Gastroesophageal sphincter (tissue), 4 donors: Measurements from ENCODE around the gene FAM216A. TPM values are rescaled to one million over a fixed set of nuclear protein-coding genes. Genes with fewer than 3 reads are reported as not detected.

Experiments used
- ATAC-seq: fragments of 150-250 bp; one replicate; pipeline ENCODE4 v1.9.1; 2016; ENCODE audit warnings: mild to moderate bottlenecking, moderate library complexity
- H3K27ac ChIP-seq, 4 donors: fragments of 200-600 bp; sonication (generic) in 3 of 4; 1 replicate in 3 of 4; 2 replicates in 1 of 4; pipeline ENCODE4 v1.5.1; 2016 to 2019
- H3K27me3 ChIP-seq: fragments of 200-600 bp; sonication (generic); one replicate; pipeline ENCODE4 v1.5.1; 2019
- H3K36me3 ChIP-seq, 2 donors: fragments of 200-600 bp; sonication (generic); one replicate each; pipeline ENCODE4 v1.5.1; 2019; ENCODE audit warnings: control low read depth in 1 of 2
- H3K4me1 ChIP-seq, 3 donors: fragments of 200-600 bp; sonication (generic); 1 replicate in 2 of 3; 2 replicates in 1 of 3; pipeline ENCODE4 v1.5.1; 2016 to 2019; ENCODE audit warnings: control low read depth in 2 of 3
- H3K4me3 ChIP-seq, 2 donors: fragments of 200-600 bp; sonication (generic); one replicate each; pipeline ENCODE4 v1.5.1; 2019; ENCODE audit warnings: mild to moderate bottlenecking in 1 of 2, moderate library complexity in 1 of 2
- H3K9me3 ChIP-seq, 3 donors: fragments of 200-600 bp; sonication (generic); one replicate each; pipeline ENCODE4 v1.5.1; 2017 to 2019; ENCODE audit warnings: control low read depth in 2 of 3
- CTCF ChIP-seq, 4 experiments: fragments of 200-600 bp in 2 of 4; fragments of 450-650 bp in 2 of 4; sonication (generic) in 1 of 4; IDR thresholded peaks; one replicate each; pipeline ENCODE4 v1.5.1; 2017 to 2019; ENCODE audit warnings: antibody characterized with exemption in 4 of 4, mild to moderate bottlenecking in 2 of 4, moderate library complexity in 2 of 4
- EP300 ChIP-seq: sonication (generic); formaldehyde crosslinking; IDR thresholded peaks from one replicate; pipeline ENCODE4 v1.6.1; 2017; ENCODE audit warnings: antibody characterized with exemption, mild to moderate bottlenecking
- POLR2A ChIP-seq, 2 donors: fragments of 450-650 bp; IDR thresholded peaks; one replicate each; pipeline ENCODE4 v1.6.1; 2017; ENCODE audit warnings: antibody characterized with exemption in 2 of 2, mild to moderate bottlenecking in 2 of 2, moderate library complexity in 1 of 2
- POLR2AphosphoS5 ChIP-seq: sonication (generic); formaldehyde crosslinking; IDR thresholded peaks from one replicate; pipeline ENCODE4 v1.6.1; 2017; ENCODE audit warnings: antibody characterized with exemption
- WGBS, 2 donors: methylation state at CpG; one replicate each; pipeline ENCODE4 v1.1.5; 2018; ENCODE audit warnings: low coverage in 1 of 2; 5-methylcytosine and 5-hydroxymethylcytosine counted together
- total RNA-seq, 4 donors: library from RNA; depleted of rRNA; stranded (reverse); fragments of >200 nt; gene quantifications; one replicate each; pipeline ENCODE4 v1.1.0, GENCODE V29; 2016

The FAM216A gene
- total RNA-seq, 4 donors from 2014 or later: 5.1 to 9.8 (median 6.1) TPM

- H3K4me1 ChIP-seq: peaks cover 3 to 48% (median 10%) of the 10 kb centered on the region in 3 donors
- WGBS, 2 donors: 0% methylated on average over 14 of the region's 17 CpGs; no CpG with 5 or more reads in 1 of the 2 donors
- H3K4me3 ChIP-seq: peak overlapping the region; percentile 71 to 78
- peak; percentile 29 for ATAC-seq
- H3K27ac ChIP-seq: peak overlapping the region; percentile 84 to 93 (median 92)
- peak; percentile 40 for TF ChIP-seq POLR2AphosphoS5
- no peak for TF ChIP-seq EP300
- no peaks in the 10 kb centered on the region for H3K36me3 ChIP-seq
- H3K27me3 ChIP-seq: no peaks in the 10 kb centered on the region
- H3K9me3 ChIP-seq: no peaks in the 10 kb centered on the region
Observed at GRCh38 chr12:110501399-110501751, 32.7 kb downstream of the FAM216A start.

- H3K27me3 ChIP-seq: no peaks in the 10 kb centered on the region
- 11 to 12% methylated on average over 15 to 34 of the region's 61 CpGs for WGBS, 2 donors
- peak; percentile 85 to 90 for TF ChIP-seq POLR2A (IDR thresholded peaks at IDR 0.05)
- no peak for TF ChIP-seq EP300
- peak; percentile 99 for TF ChIP-seq POLR2AphosphoS5
- TF ChIP-seq CTCF (IDR thresholded peaks at IDR 0.05): peak in 1 of 4 experiments; percentile 14
- H3K4me1 ChIP-seq: peaks cover 3 to 48% (median 10%) of the 10 kb centered on the region in 3 donors
- no peaks in the 10 kb centered on the region for H3K9me3 ChIP-seq
- peak within 1 kb of the TSS; percentile 84 to 93 (median 92) for H3K27ac ChIP-seq
- no peaks in the 10 kb centered on the region for H3K36me3 ChIP-seq
- peak within 1 kb of the TSS; percentile 71 to 78 for H3K4me3 ChIP-seq
- peak; percentile 96 for ATAC-seq
Observed at GRCh38 chr12:110501752-110502738, 33.4 kb downstream of the FAM216A start, which contains the start of the genes RAD9B and VPS29. Gene RAD9B, plus strand, starts transcription at chr12:110502331. Its CDS starts 7 bp downstream, at chr12:110502338. Gene VPS29, minus strand, starts transcription at chr12:110502111. Its CDS starts 60 bp downstream, at chr12:110502051.

DNA sequence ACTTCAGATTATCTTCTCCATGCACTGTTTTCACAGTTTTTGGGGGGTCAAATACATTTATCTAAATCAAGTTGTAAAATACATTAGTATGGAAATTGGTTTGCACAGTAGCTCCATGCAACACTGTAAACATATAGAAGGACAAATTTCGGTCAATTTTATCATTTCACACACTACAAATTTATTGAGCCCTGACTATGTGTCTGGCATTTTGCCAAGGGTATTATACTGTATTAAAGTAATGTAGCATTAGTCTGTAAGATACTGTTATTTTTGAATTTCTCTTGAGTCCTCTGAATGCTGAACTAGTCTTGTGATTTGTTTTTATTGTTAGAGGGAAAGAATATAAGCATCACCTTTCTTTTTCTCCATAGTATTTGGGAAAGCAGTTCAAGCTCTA lies 34.8 kb downstream of the FAM216A start:
- no peaks in the 10 kb centered on the region for H3K9me3 ChIP-seq
- no peak overlapping the region for H3K27ac ChIP-seq
- 61 to 92% methylated on average over 1 of the region's 1 CpG for WGBS, 2 donors
- TF ChIP-seq EP300 (no peak), POLR2AphosphoS5 (no peak), CTCF (IDR thresholded peaks at IDR 0.05) (no peak)
- peaks cover 3 to 37% (median 10%) of the 10 kb centered on the region in 3 donors for H3K4me1 ChIP-seq
- no peak overlapping the region for H3K4me3 ChIP-seq
- H3K27me3 ChIP-seq: no peaks in the 10 kb centered on the region
- ATAC-seq: no peak
- H3K36me3 ChIP-seq: no peaks in the 10 kb centered on the region

- 65 to 69% methylated on average over 3 of the region's 3 CpGs for WGBS, 2 donors
- no peaks in the 10 kb centered on the region for H3K27me3 ChIP-seq
- H3K36me3 ChIP-seq: no peaks in the 10 kb centered on the region
- no peak overlapping the region for H3K27ac ChIP-seq
- H3K4me3 ChIP-seq: no peak overlapping the region
- ATAC-seq: no peak
- TF ChIP-seq CTCF (IDR thresholded peaks at IDR 0.05) (no peak), POLR2AphosphoS5 (no peak), EP300 (no peak), POLR2A (IDR thresholded peaks at IDR 0.05) (no peak)
- no peaks in the 10 kb centered on the region for H3K9me3 ChIP-seq
- peaks cover 0 to 18% (median 6%) of the 10 kb centered on the region in 3 donors for H3K4me1 ChIP-seq
Observed at GRCh38 chr12:110505332-110505731, 36.7 kb downstream of the FAM216A start.

- H3K36me3 ChIP-seq: no peaks in the 10 kb centered on the region
- WGBS, 2 donors: 88 to 90% methylated on average over 4 of the region's 4 CpGs
- no peaks in the 10 kb centered on the region for H3K27me3 ChIP-seq
- peaks cover 0 to 8% (median 0%) of the 10 kb centered on the region in 3 donors for H3K4me1 ChIP-seq
- no peak for ATAC-seq
- no peak overlapping the region for H3K4me3 ChIP-seq
- H3K27ac ChIP-seq: no peak overlapping the region
- TF ChIP-seq EP300: no peak
- no peak for TF ChIP-seq POLR2A (IDR thresholded peaks at IDR 0.05)
- TF ChIP-seq CTCF (IDR thresholded peaks at IDR 0.05): no peak
- no peak for TF ChIP-seq POLR2AphosphoS5
- no peaks in the 10 kb centered on the region for H3K9me3 ChIP-seq
Observed at GRCh38 chr12:110508071-110508586, 39.5 kb downstream of the FAM216A start.
